Measurements from ENCODE around the gene PPM1H.

Gene PPM1H

GRCh38 chr12:62799126-62799736 is 135.7 kb downstream of the PPM1H start:
- peak; percentile 38 for DNase-seq (ENCODE audit: low read depth)

- no peak for DNase-seq (ENCODE audit: low read depth)
These were observed 140.7 kb downstream of the PPM1H start for GRCh38 chr12:62794218-62794583.

GRCh38 chr12:62793256-62794217 is 141.4 kb downstream of the PPM1H start:
- peak; percentile 95 for DNase-seq (ENCODE audit: low read depth)

DNA sequence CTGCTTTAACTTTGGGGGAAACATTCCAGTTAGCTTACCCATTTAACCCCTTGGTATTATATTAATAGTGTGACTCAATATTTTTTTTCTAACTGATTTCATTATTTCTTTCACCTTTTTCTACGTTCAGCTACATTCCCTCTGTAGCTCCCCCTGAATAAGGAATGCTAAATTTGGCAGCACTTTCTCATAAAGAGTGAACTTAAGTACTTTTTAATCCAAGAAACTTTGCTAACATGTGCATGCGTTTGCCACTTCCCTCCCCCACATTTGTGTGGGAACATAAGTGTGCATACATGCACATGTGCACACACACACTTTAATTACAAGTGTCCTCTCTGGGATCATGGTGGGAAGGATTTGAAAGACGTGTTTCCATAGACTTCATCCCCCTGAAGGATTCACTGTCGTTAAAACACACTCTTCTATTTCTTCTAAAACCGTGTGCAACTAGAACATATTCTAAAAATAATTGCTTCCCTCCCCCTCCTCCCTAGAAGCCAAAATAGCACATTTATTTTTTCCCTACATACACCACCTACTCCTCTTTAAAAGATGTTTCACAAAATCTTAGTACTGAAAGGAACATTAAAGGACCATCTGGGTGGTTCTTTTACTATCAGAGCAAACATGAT is 142.6 kb downstream of the PPM1H start:
- DNase-seq (ENCODE audit: low read depth), result no peak

- DNase-seq (ENCODE audit: low read depth), result no peak
These were observed 145.1 kb downstream of the PPM1H start for GRCh38 chr12:62789851-62790250.

- no peak for DNase-seq (ENCODE audit: low read depth)
These were observed 147.3 kb downstream of the PPM1H start for GRCh38 chr12:62787611-62788010.

DNA sequence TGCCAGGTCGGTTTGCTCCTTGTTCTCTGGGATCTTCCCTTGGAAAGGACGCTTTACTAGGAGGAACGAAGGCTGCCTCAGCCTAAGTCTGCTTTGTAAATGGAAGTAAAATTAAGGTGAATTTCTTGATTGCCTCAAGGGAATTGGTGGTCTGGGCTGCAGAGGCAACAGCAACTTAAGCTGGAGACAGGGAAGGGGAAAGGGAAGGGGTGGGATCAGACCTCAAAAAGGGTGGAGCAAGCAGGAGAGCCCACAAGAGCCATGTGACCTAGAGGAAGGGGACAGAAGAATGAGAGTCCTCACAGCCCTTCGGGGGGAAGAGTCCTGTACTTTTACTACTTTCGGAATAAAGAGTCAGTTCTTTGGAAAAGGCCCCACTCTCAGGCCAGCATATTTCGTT is 147.9 kb downstream of the PPM1H start:
- no peak for DNase-seq (ENCODE audit: low read depth)

GRCh38 chr12:62785941-62786559 is 148.9 kb downstream of the PPM1H start:
- peak; percentile 82 for DNase-seq (ENCODE audit: low read depth)

- no peak for DNase-seq (ENCODE audit: low read depth)
These were observed 150.4 kb downstream of the PPM1H start for GRCh38 chr12:62784576-62784975.

GRCh38 chr12:62783881-62784280 is 151.1 kb downstream of the PPM1H start:
- DNase-seq (ENCODE audit: low read depth), result no peak

DNA sequence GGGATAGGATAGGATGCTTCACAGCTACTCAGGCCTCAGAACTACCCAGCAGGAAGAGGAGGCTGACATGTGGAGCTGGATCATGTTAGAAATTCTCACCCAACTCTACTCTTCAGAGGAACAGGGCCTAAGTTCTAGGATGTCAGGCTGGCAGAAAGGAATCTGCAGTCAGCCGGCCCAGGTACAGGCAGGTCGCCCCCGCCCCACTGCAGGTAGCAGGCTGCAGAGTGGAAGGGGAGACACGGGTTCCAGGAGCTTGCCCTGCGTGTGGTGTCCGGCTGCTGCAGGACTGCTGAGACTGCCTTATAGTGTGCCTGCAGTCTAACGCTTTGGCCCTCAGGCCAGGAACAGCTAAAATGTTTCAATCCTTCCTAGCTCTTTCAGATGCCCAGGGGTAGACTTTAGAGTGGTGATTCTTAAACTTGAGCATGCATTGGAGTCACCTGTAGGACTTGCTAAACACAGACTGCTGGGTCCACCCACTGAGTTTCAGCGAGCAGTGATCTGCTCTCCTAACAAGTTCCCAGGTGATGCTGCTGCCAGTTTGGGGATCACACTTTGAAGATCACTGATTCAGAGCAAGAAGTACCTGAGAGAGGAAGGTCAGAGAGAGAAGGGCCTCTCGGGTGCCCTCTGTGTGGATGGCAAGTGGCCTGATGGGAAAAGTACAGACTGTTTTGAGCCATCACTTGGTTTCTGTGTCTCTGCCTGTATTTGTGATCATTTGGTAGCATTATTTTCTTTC is 153.6 kb downstream of the PPM1H start:
- DNase-seq (ENCODE audit: low read depth), result no peak

- DNase-seq (ENCODE audit: low read depth), result no peak
These were observed 155.5 kb downstream of the PPM1H start for GRCh38 chr12:62779488-62779887.

DNA sequence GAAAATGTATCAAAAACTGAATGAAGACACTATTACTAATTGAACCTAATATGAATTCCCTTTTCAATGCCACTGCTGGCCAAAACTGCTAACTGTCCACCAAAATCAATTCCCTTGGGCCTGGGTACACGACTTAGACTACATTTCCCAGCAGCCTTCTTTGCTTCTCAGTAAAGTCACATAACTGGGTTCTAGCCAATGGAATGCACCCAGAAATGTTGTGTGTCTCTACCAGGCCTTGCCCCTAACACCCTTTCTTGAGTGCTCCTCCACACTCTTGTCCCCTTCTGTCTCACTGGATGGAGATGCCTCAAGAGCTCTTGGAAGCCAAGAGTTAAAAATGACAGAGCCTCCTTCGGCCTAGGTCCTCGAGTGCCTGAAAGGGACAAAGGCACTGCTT is 156.8 kb downstream of the PPM1H start:
- no peak for DNase-seq (ENCODE audit: low read depth)

- no peak for DNase-seq (ENCODE audit: low read depth)
These were observed 158.0 kb downstream of the PPM1H start for GRCh38 chr12:62776997-62777396.

DNA sequence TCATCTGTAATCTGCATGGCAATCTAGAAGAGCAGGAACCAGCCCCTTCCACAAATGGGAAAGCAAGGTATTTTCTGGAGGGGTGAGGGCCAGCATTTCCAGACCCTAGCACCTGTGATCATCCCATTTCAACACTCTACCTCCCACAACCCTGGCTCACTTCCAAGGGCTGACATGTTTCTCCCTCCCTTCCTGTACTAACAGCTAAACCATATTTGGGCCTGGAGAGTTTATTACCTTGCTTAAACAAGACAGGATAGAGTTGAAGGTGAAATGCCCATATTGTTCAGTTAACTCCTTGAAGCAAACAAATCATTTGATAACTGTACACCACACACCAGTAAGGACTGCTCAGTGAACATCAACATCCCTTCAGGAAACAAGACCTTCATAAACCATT is 158.4 kb downstream of the PPM1H start:
- no peak for DNase-seq (ENCODE audit: low read depth)

GRCh38 chr12:62774794-62775193 is 160.2 kb downstream of the PPM1H start:
- DNase-seq (ENCODE audit: low read depth), result no peak

DNA sequence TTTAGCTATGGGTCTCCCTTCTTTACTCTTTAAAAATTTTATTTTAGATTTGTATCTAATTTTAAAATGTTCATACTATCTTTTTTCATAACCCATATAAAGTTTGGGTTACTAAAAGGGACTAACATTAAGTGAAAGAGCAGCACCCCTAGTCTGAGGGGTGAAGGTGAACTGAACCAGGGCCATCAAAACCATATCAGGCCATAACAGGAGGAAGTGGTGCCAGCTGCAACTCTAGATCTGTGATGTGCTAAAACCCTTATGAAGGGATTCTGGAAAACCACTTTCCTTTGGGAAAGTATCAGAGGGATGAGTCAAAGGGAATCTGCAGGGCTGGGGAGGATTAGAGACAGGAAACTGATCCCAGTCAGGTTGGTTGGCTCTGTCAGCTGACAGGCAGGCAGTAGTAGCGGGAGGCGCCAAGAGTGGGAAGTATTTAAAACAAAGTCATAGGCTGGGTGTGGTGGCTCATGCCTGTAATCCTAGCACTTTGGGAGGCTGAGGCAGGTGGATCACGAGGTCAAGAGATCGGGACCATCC is 162.5 kb downstream of the PPM1H start:
- peak; percentile 45 for DNase-seq (ENCODE audit: low read depth)

DNA sequence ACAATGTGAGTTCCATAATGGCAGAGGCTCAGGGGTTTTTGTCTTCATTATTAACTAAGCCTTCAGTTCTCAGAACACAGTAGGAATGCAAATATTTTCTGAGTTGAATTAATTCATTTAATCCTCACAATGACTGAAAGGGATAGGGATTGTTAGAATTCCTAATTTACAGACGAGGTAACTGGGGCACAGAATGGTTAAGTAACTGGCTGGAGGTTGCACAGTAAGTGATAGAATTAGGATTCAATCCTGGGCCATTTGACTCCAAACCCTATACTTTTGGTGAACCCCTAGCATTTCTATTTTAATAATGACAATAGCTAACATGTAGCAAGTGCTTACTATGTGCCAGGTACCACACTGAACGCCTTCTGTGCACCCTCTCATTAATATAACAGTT is 163.1 kb downstream of the PPM1H start:
- no peak for DNase-seq (ENCODE audit: low read depth)

GRCh38 chr12:62770381-62770780 is 164.6 kb downstream of the PPM1H start:
- no peak for DNase-seq (ENCODE audit: low read depth)

DNA sequence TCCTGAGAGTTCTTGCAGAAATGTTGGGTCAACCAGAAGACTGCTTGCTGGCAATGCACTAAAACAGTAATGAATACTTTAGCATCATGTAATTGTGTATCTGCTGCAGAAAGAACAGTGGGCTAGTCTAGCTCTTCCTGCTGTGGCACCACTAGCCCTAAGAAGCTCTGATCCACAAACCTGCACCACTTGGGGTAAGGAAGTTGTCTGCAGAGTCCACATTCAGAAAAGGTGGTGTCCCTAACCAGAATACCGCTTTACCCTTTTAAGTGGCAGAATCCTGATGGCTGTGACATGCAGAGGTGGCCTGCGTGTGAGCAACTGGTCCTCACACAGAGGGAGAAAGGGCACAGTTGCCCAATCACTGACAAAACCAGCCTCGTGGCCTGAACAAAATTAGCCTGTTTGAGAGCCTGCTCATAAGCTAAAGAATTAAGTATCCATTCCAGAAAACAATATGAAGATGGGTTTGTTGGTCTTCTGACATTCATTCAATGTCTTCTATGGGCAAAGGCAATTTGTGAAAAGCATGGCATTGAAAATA is 165.8 kb downstream of the PPM1H start:
- DNase-seq (ENCODE audit: low read depth), result no peak

DNA sequence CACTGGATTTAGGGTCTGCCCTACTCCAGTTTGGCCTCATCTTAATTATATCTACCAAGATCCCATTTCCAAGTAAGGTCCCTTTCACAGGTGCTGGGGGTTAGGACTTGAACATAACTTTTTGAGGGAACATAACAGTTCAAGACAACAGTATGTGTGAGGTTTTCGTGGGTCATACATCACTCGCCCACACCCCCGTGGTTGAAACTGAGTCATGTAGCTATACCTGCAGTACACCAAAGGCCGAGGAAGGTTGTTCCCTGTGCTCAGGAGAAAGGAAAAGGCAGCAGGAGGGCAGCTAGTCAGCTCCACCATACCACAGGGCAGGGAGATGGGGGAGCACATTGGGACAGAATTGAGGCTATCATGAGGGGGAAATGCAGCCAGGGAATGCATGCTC is 167.0 kb downstream of the PPM1H start:
- no peak for DNase-seq (ENCODE audit: low read depth)

Data from stromal cell of bone marrow (primary cell).